ENCODE measurements around the gene SEMA4D. TPM values are rescaled to one million over a fixed set of nuclear protein-coding genes. Genes with fewer than 3 reads are reported as not detected.

SEMA4D gene
- total RNA-seq, 2 donors from 2014 or later, result 17.1 to 52.7 TPM

- Histone ChIP-seq H3K36me3 (no peaks in the 10 kb centered on the region), H3K27me3 (replicated peaks; ENCODE audit: insufficient read depth) (no peaks in the 10 kb centered on the region), H3K27ac (no peak overlapping the region), H3K9me3 (no peaks in the 10 kb centered on the region), H3K4me1 (replicated peaks) (no peaks in the 10 kb centered on the region), H3K4me3 (no peak overlapping the region)
- intact Hi-C loops (cut with DNase I), result no loop called here
- 97% methylated on average over 9 of the region's 9 CpGs for WGBS
- TF ChIP-seq POLR2A (IDR thresholded peaks at IDR 0.05) (no peak), POLR2AphosphoS5 (IDR thresholded peaks at IDR 0.05) (no peak), CTCF (IDR thresholded peaks at IDR 0.05) (no peak)
- DNase-seq (ENCODE audit: low spot score), result no peak
Measured at GRCh38 chr9:89462817-89463683, 34.9 kb downstream of the SEMA4D start.

- H3K4me1 ChIP-seq (replicated peaks), result no peaks in the 10 kb centered on the region
- intact Hi-C loops (cut with DNase I), result no loop called here
- DNase-seq (ENCODE audit: low spot score), result no peak
- H3K9me3 ChIP-seq, result no peaks in the 10 kb centered on the region
- no peaks in the 10 kb centered on the region for H3K27me3 ChIP-seq (replicated peaks; ENCODE audit: insufficient read depth)
- no peak overlapping the region for H3K4me3 ChIP-seq
- H3K36me3 ChIP-seq, result no peaks in the 10 kb centered on the region
- 82% methylated on average over 5 of the region's 5 CpGs for WGBS
- no peak for TF ChIP-seq POLR2A (IDR thresholded peaks at IDR 0.05)
- TF ChIP-seq CTCF (IDR thresholded peaks at IDR 0.05), result no peak
- TF ChIP-seq POLR2AphosphoS5 (IDR thresholded peaks at IDR 0.05), result no peak
- H3K27ac ChIP-seq, result no peak overlapping the region
Measured at GRCh38 chr9:89462199-89462598, 35.7 kb downstream of the SEMA4D start.

- intact Hi-C loops (cut with DNase I), result no loop called here
- Histone ChIP-seq H3K27me3 (replicated peaks; ENCODE audit: insufficient read depth) (no peaks in the 10 kb centered on the region), H3K4me3 (no peak overlapping the region), H3K27ac (no peak overlapping the region), H3K9me3 (no peaks in the 10 kb centered on the region), H3K4me1 (replicated peaks) (no peaks in the 10 kb centered on the region), H3K36me3 (no peaks in the 10 kb centered on the region)
- TF ChIP-seq CTCF (IDR thresholded peaks at IDR 0.05) (no peak), POLR2AphosphoS5 (IDR thresholded peaks at IDR 0.05) (no peak), POLR2A (IDR thresholded peaks at IDR 0.05) (no peak)
- 75% methylated on average over 8 of the region's 8 CpGs for WGBS
- no peak for DNase-seq (ENCODE audit: low spot score)
Measured at GRCh38 chr9:89461265-89461664, 36.6 kb downstream of the SEMA4D start.

- Histone ChIP-seq H3K9me3 (no peaks in the 10 kb centered on the region), H3K4me1 (replicated peaks) (no peaks in the 10 kb centered on the region), H3K27ac (no peak overlapping the region), H3K4me3 (no peak overlapping the region), H3K36me3 (no peaks in the 10 kb centered on the region), H3K27me3 (replicated peaks; ENCODE audit: insufficient read depth) (no peaks in the 10 kb centered on the region)
- WGBS, result 89% methylated on average over 10 of the region's 10 CpGs
- no peak for TF ChIP-seq POLR2AphosphoS5 (IDR thresholded peaks at IDR 0.05)
- no peak for TF ChIP-seq POLR2A (IDR thresholded peaks at IDR 0.05)
- no peak for TF ChIP-seq CTCF (IDR thresholded peaks at IDR 0.05)
- intact Hi-C loops (cut with DNase I), result no loop called here
- no peak for DNase-seq (ENCODE audit: low spot score)
Measured at GRCh38 chr9:89460551-89460950, 37.4 kb downstream of the SEMA4D start.

Data from prostate gland (tissue), 2 donors.